Neuronal stem cell (in vitro differentiated cells): ENCODE results near the gene CREB3L1. TPM values are rescaled to one million over a fixed set of nuclear protein-coding genes. Genes with fewer than 3 reads are reported as not detected.
A peak's percentile ranks its signal among the peaks of the same experiment; 100 is the strongest.

ENCODE experiments used
- DNase-seq: peaks from one replicate; pipeline ENCODE4 v3.0.0-alpha.2; 2013; ENCODE audit warnings: low spot score
- H2AFZ ChIP-seq: one replicate; pipeline ENCODE4 v1.6.1; 2013; ENCODE audit warnings: mild to moderate bottlenecking, low read length, inconsistent platforms
- H2AK5ac ChIP-seq: 2 replicates; pipeline ENCODE4 v1.6.1; 2013; ENCODE audit warnings: low read depth, mild to moderate bottlenecking, inconsistent platforms, low read length, moderate library complexity, mixed read lengths
- H2BK120ac ChIP-seq: 2 replicates; pipeline ENCODE4 v1.6.1; 2013; ENCODE audit warnings: low read depth, mild to moderate bottlenecking, inconsistent platforms, low read length, moderate library complexity, mixed read lengths
- H2BK12ac ChIP-seq: one replicate; pipeline ENCODE4 v1.6.1; 2013; ENCODE audit warnings: low read length, inconsistent platforms
- H2BK15ac ChIP-seq: 2 replicates; pipeline ENCODE4 v1.6.1; 2013; ENCODE audit warnings: mild to moderate bottlenecking, low read length, inconsistent platforms, mixed read lengths
- H2BK5ac ChIP-seq: one replicate; pipeline ENCODE4 v1.6.1; 2013; ENCODE audit warnings: inconsistent platforms, mild to moderate bottlenecking, low read length, moderate library complexity
- H3K14ac ChIP-seq: one replicate; pipeline ENCODE4 v1.6.1; 2013; ENCODE audit warnings: low read length, inconsistent platforms
- H3K18ac ChIP-seq: 2 replicates; pipeline ENCODE4 v1.6.1; 2013; ENCODE audit warnings: low read length, inconsistent platforms
- H3K23ac ChIP-seq: 2 replicates; pipeline ENCODE4 v1.6.1; 2013; ENCODE audit warnings: low read depth, mild to moderate bottlenecking, mixed read lengths, low read length, inconsistent platforms; ENCODE audit not compliant: poor library complexity
- H3K27ac ChIP-seq: replicated peaks from 3 replicates; pipeline ENCODE4 v1.5.1; 2013; ENCODE audit warnings: low read length, inconsistent platforms
- H3K27me3 ChIP-seq, 3 experiments: 2 replicates each; pipeline ENCODE4 v1.6.1; 2013; ENCODE audit warnings: low read length in 3 of 3, mild to moderate bottlenecking in 2 of 3, inconsistent platforms in 1 of 3, low read depth in 1 of 3, mixed read lengths in 1 of 3, moderate library complexity in 1 of 3; ENCODE audit not compliant: control insufficient read depth in 3 of 3, insufficient read depth in 3 of 3
- H3K36me3 ChIP-seq, 2 donors: replicated peaks in 1 of 2; 2 replicates each; pipeline ENCODE4 v1.6.1; 2013; ENCODE audit warnings: low read length in 2 of 2; ENCODE audit not compliant: control insufficient read depth in 2 of 2, insufficient read depth in 2 of 2
- H3K4ac ChIP-seq: 2 replicates; pipeline ENCODE4 v1.6.1; 2013; ENCODE audit warnings: inconsistent platforms, mild to moderate bottlenecking, low read length, moderate library complexity
- H3K4me1 ChIP-seq, 2 donors: 1 replicate in 1 of 2; 2 replicates in 1 of 2; pipeline ENCODE4 v1.6.1; 2013; ENCODE audit warnings: low read length in 2 of 2, low read depth in 1 of 2; ENCODE audit not compliant: control insufficient read depth in 2 of 2, insufficient read depth in 1 of 2
- H3K4me2 ChIP-seq: one replicate; pipeline ENCODE4 v1.6.1; 2013; ENCODE audit warnings: mild to moderate bottlenecking, low read length, inconsistent platforms; ENCODE audit not compliant: insufficient read depth, poor library complexity, severe bottlenecking
- H3K4me3 ChIP-seq, 2 donors: 2 replicates each; pipeline ENCODE4 v1.5.1; 2013; ENCODE audit warnings: low read length in 2 of 2, mild to moderate bottlenecking in 2 of 2, inconsistent platforms in 1 of 2, moderate library complexity in 1 of 2
- H3K79me1 ChIP-seq: one replicate; pipeline ENCODE4 v1.6.1; 2013; ENCODE audit warnings: low read depth, mild to moderate bottlenecking, inconsistent platforms, low read length, moderate library complexity
- H3K9ac ChIP-seq: one replicate; pipeline ENCODE4 v1.6.1; 2013; ENCODE audit warnings: mild to moderate bottlenecking, low read depth, low read length, inconsistent platforms; ENCODE audit not compliant: poor library complexity
- H3K9me3 ChIP-seq, 2 donors: replicated peaks in 1 of 2; 2 replicates each; pipeline versions ENCODE3 to v1.6.1; 2013; ENCODE audit warnings: low read length in 2 of 2, mild to moderate bottlenecking in 2 of 2, inconsistent platforms in 1 of 2, low read depth in 1 of 2, mixed read lengths in 1 of 2, moderate library complexity in 1 of 2; ENCODE audit not compliant: control insufficient read depth in 2 of 2, insufficient read depth in 1 of 2
- H4K8ac ChIP-seq: one replicate; pipeline ENCODE4 v1.6.1; 2013; ENCODE audit warnings: low read depth, mild to moderate bottlenecking, inconsistent platforms, low read length, moderate library complexity
- H4K91ac ChIP-seq: one replicate; pipeline ENCODE4 v1.6.1; 2013; ENCODE audit warnings: low read length, low read depth, mild to moderate bottlenecking, inconsistent platforms; ENCODE audit not compliant: poor library complexity
- WGBS, 2 donors: extraction: QIAGEN DNeasy Blood & Tissue Kit; methylation state at CpG; one replicate each; pipeline ENCODE4 v1.1.7; 2013; ENCODE audit warnings: missing lambda C conversion rate in 2 of 2, mixed read lengths in 1 of 2; ENCODE audit not compliant: insufficient read length in 2 of 2, insufficient replicate concordance in 1 of 2; ENCODE audit errors: extremely low coverage in 2 of 2; 5-methylcytosine and 5-hydroxymethylcytosine counted together
- polyA plus RNA-seq, 2 experiments: library from polyadenylated mRNA; stranded (reverse); fragments of 200-250 nt; gene quantifications; one replicate each; pipeline ENCODE4 v1.2.3, GENCODE V29; 2013

The CREB3L1 gene, protein sequence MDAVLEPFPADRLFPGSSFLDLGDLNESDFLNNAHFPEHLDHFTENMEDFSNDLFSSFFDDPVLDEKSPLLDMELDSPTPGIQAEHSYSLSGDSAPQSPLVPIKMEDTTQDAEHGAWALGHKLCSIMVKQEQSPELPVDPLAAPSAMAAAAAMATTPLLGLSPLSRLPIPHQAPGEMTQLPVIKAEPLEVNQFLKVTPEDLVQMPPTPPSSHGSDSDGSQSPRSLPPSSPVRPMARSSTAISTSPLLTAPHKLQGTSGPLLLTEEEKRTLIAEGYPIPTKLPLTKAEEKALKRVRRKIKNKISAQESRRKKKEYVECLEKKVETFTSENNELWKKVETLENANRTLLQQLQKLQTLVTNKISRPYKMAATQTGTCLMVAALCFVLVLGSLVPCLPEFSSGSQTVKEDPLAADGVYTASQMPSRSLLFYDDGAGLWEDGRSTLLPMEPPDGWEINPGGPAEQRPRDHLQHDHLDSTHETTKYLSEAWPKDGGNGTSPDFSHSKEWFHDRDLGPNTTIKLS
- polyA plus RNA-seq (2013, experiment 1 of 2): 8.4 TPM
- polyA plus RNA-seq (2013, experiment 2 of 2): 8.8 TPM

DNA sequence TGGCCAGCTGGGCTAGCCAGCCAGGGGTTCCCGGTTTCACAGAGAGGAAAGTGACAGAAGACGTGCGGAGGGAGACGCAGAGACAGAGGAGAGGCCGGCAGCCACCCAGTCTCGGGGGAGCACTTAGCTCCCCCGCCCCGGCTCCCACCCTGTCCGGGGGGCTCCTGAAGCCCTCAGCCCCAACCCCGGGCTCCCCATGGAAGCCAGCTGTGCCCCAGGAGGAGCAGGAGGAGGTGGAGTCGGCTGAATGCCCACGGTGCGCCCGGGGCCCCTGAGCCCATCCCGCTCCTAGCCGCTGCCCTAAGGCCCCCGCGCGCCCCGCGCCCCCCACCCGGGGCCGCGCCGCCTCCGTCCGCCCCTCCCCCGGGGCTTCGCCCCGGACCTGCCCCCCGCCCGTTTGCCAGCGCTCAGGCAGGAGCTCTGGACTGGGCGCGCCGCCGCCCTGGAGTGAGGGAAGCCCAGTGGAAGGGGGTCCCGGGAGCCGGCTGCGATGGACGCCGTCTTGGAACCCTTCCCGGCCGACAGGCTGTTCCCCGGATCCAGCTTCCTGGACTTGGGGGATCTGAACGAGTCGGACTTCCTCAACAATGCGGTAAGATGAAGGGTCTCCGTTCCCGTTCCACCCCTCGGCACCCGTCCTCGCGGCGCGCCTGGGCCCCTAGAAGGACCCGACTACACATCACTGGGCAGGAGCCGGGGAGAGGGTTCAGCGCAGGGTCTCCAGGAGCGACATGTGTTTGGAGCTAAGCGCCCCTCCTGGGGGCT, at the start of gene CREB3L1:
TSS of gene CREB3L1 (plus strand) at position 41 of the 765 bp plus-strand sequence. CDS start at position 491, 450 bp downstream.
- H3K14ac ChIP-seq: no peak within 1 kb of the TSS
- no peak within 1 kb of the TSS for H3K27ac ChIP-seq
- H2BK15ac ChIP-seq: peak within 1 kb of the TSS; percentile 50
- H3K4me3 ChIP-seq: peak within 1 kb of the TSS; percentile 26 to 86
- no peak within 1 kb of the TSS for H2BK120ac ChIP-seq
- peak within 1 kb of the TSS; percentile 60 for H2BK5ac ChIP-seq
- peak within 1 kb of the TSS; percentile 83 for H3K9ac ChIP-seq
- H4K91ac ChIP-seq: no peak within 1 kb of the TSS
- peak within 1 kb of the TSS; percentile 66 for H3K18ac ChIP-seq
- peaks cover 4 to 24% of the 10 kb centered on the region in 2 donors for H3K4me1 ChIP-seq
- peak within 1 kb of the TSS; percentile 84 for H2AFZ ChIP-seq
- no peak within 1 kb of the TSS for H2BK12ac ChIP-seq
- no peaks in the 10 kb centered on the region for H3K36me3 ChIP-seq
- H3K79me1 ChIP-seq: no peaks in the 10 kb centered on the region
- DNase-seq: no peak
- H3K23ac ChIP-seq: no peak within 1 kb of the TSS
- no CpG with 5 or more reads among the region's 61 CpGs for WGBS, 2 donors
- H3K9me3 ChIP-seq: no peaks in the 10 kb centered on the region
- H2AK5ac ChIP-seq: peak within 1 kb of the TSS; percentile 30
- H3K4me2 ChIP-seq: peak within 1 kb of the TSS; percentile 90
- peaks cover 0 to 88% (median 5%) of the 10 kb centered on the region in 3 experiments for H3K27me3 ChIP-seq
- no peak within 1 kb of the TSS for H3K4ac ChIP-seq
- no peak within 1 kb of the TSS for H4K8ac ChIP-seq

DNA sequence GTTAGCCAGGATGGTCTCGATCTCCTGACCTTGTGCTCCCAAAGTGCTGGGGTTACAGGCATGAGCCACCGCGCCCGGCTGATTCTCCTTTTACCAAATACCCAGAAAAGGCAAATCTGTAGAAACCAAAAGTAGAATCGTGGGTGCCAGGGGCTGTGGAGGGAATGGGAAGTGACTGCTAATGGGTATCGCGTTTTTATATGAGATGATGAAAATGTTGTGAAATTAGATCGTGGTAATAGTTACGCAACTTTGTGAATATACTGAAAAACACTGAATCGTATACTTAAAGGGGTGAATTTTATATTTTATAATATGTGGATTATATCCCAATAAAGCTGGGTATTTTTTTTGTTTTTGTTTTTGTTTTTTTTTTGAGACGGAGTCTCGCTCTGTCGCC, 48.2 kb upstream of the CREB3L1 start:
- no peak overlapping the region for H3K9ac ChIP-seq
- H4K8ac ChIP-seq: no peak overlapping the region
- H3K36me3 ChIP-seq: no peaks in the 10 kb centered on the region
- no peak overlapping the region for H3K4me2 ChIP-seq
- H3K23ac ChIP-seq: no peak overlapping the region
- H3K27ac ChIP-seq: no peak overlapping the region
- no peak overlapping the region for H2AK5ac ChIP-seq
- no peak overlapping the region for H2BK12ac ChIP-seq
- WGBS, 2 donors: 100% methylated on average over 1 to 4 of the region's 13 CpGs
- H3K9me3 ChIP-seq: peaks cover 4 to 5% of the 10 kb centered on the region in 2 donors
- H3K4ac ChIP-seq: no peak overlapping the region
- peaks cover 3 to 4% of the 10 kb centered on the region in 2 donors for H3K4me1 ChIP-seq
- no peak overlapping the region for H2BK15ac ChIP-seq
- DNase-seq: no peak
- H4K91ac ChIP-seq: no peak overlapping the region
- no peak overlapping the region for H3K18ac ChIP-seq
- H2AFZ ChIP-seq: no peak overlapping the region
- H3K27me3 ChIP-seq: peaks cover 0 to 13% (median 0%) of the 10 kb centered on the region in 3 experiments
- no peaks in the 10 kb centered on the region for H3K79me1 ChIP-seq
- no peak overlapping the region for H2BK5ac ChIP-seq
- H3K4me3 ChIP-seq: no peak overlapping the region
- no peak overlapping the region for H2BK120ac ChIP-seq
- no peak overlapping the region for H3K14ac ChIP-seq

DNA sequence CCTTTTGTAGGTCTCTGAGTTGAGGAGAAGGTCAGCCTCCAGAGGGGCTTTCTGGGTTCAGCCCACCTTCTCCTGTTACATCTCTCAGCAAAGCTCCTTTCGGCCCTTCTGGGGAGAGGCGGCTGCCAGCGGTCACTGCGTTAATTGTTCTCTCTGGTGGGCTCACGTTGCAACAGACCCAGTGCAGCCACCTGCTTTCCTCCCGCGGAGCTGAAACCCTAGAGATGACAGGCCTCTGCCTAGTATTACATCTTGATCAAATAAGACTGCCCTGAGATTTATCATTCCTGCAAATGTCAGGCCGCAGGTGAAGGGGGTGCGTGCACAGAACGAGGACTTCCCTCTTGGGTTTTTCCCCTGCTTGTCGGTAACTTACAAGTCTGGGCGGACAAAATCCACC, 43.2 kb upstream of the CREB3L1 start:
- H3K4ac ChIP-seq: no peak overlapping the region
- peaks cover 2 to 20% of the 10 kb centered on the region in 2 donors for H3K9me3 ChIP-seq
- no peak overlapping the region for H4K8ac ChIP-seq
- no peak overlapping the region for H3K14ac ChIP-seq
- no CpG with 5 or more reads among the region's 12 CpGs for WGBS, 2 donors
- H3K4me1 ChIP-seq: peaks cover 4 to 18% of the 10 kb centered on the region in 2 donors
- peak overlapping the region; percentile 26 for H2AFZ ChIP-seq
- no peak overlapping the region for H2BK12ac ChIP-seq
- H2BK15ac ChIP-seq: no peak overlapping the region
- no peak overlapping the region for H3K4me2 ChIP-seq
- H3K27ac ChIP-seq: peak overlapping the region; percentile 59
- no peaks in the 10 kb centered on the region for H3K79me1 ChIP-seq
- no peak overlapping the region for H3K9ac ChIP-seq
- H3K27me3 ChIP-seq: peaks cover 0 to 61% (median 11%) of the 10 kb centered on the region in 3 experiments
- peak; percentile 61 for DNase-seq
- no peaks in the 10 kb centered on the region for H3K36me3 ChIP-seq
- no peak overlapping the region for H3K4me3 ChIP-seq
- no peak overlapping the region for H3K23ac ChIP-seq
- H2AK5ac ChIP-seq: no peak overlapping the region
- H2BK5ac ChIP-seq: no peak overlapping the region
- no peak overlapping the region for H2BK120ac ChIP-seq
- peak overlapping the region; percentile 34 for H3K18ac ChIP-seq
- H4K91ac ChIP-seq: no peak overlapping the region
